ENCODE data around the gene VPS39.

Gene VPS39

GRCh38 chr15:42157981-42158765 lies 49.9 kb downstream of the VPS39 start:
- DNase-seq: peak; percentile 51 to 59

- no peak for DNase-seq
Measured at GRCh38 chr15:42157381-42157780, 50.7 kb downstream of the VPS39 start.

- no peak for DNase-seq
Measured at GRCh38 chr15:42156243-42156922, 51.7 kb downstream of the VPS39 start, which contains the start of gene PLA2G4F. TSS of gene PLA2G4F (minus strand) at chr15:42156636. CDS start at chr15:42156549, 87 bp downstream.

GRCh38 chr15:42155546-42156242 lies 52.4 kb downstream of the VPS39 start:
- no peak for DNase-seq

- DNase-seq: no peak
Measured at GRCh38 chr15:42154956-42155355, 53.1 kb downstream of the VPS39 start.

GRCh38 chr15:42154212-42154941 lies 53.7 kb downstream of the VPS39 start:
- DNase-seq: no peak

GRCh38 chr15:42153874-42154211 lies 54.3 kb downstream of the VPS39 start:
- no peak for DNase-seq

GRCh38 chr15:42152921-42153698 lies 55.0 kb downstream of the VPS39 start:
- no peak for DNase-seq

- peak in 1 of 2 donors; percentile 48 for DNase-seq
Measured at GRCh38 chr15:42152196-42152920, 55.7 kb downstream of the VPS39 start.

- DNase-seq: no peak
Measured at GRCh38 chr15:42151736-42152135, 56.4 kb downstream of the VPS39 start.

GRCh38 chr15:42151141-42151561 lies 57.0 kb downstream of the VPS39 start:
- DNase-seq: no peak

- DNase-seq: no peak
Measured at GRCh38 chr15:42150219-42150970, 57.7 kb downstream of the VPS39 start.

- no peak for DNase-seq
Measured at GRCh38 chr15:42149493-42150218, 58.4 kb downstream of the VPS39 start.

GRCh38 chr15:42148808-42149492 lies 59.2 kb downstream of the VPS39 start:
- DNase-seq: no peak

- DNase-seq: no peak
Measured at GRCh38 chr15:42147431-42147735, 60.7 kb downstream of the VPS39 start.

GRCh38 chr15:42146551-42147430 lies 61.3 kb downstream of the VPS39 start:
- DNase-seq: no peak

GRCh38 chr15:42145546-42146455 lies 62.3 kb downstream of the VPS39 start:
- DNase-seq: no peak
